Left lung (tissue), 10 donors: ENCODE measurements around the gene NAV3. TPM values are rescaled to one million over a fixed set of nuclear protein-coding genes. Genes with fewer than 3 reads are reported as not detected.
A peak's percentile ranks its signal among the peaks of the same experiment; 100 is the strongest.

Experiments used
- ATAC-seq: fragments of 200-7000 bp; cut with Tn5 transposase; one replicate; pipeline ENCODE4 v1.9.1; 2020; ENCODE audit warnings: moderate library complexity
- DNase-seq, 4 donors: peaks; one replicate each; pipeline ENCODE4 v3.0.0-alpha.2; 2013 to 2020
- H3K27ac ChIP-seq, 2 donors: fragments of 200-600 bp; sonication (generic) in 1 of 2; one replicate each; pipeline versions ENCODE4 v1.5.0 to v1.8.0; 2020 to 2021
- H3K27me3 ChIP-seq, 2 donors: fragments of 200-600 bp; sonication (generic) in 1 of 2; one replicate each; pipeline versions ENCODE4 v1.5.0 to v1.8.0; 2020 to 2021
- H3K36me3 ChIP-seq, 2 donors: fragments of 200-600 bp; sonication (generic) in 1 of 2; one replicate each; pipeline versions ENCODE4 v1.5.0 to v1.8.0; 2020 to 2021
- H3K4me1 ChIP-seq, 2 donors: fragments of 200-600 bp; one replicate each; pipeline ENCODE4 v1.8.0; 2021
- H3K4me3 ChIP-seq, 2 donors: fragments of 200-600 bp; sonication (generic) in 1 of 2; one replicate each; pipeline versions ENCODE4 v1.5.0 to v1.8.0; 2020 to 2021; ENCODE audit warnings: mild to moderate bottlenecking in 1 of 2
- H3K9me3 ChIP-seq, 2 donors: fragments of 200-600 bp; sonication (generic) in 1 of 2; one replicate each; pipeline versions ENCODE4 v1.5.0 to v1.8.0; 2020 to 2021
- CTCF ChIP-seq, 2 donors: fragments of 200-600 bp; sonication (generic) in 1 of 2; IDR thresholded peaks; one replicate each; pipeline versions ENCODE4 v1.5.0 to v1.8.0; 2021; ENCODE audit warnings: antibody characterized with exemption in 2 of 2
- intact Hi-C, 2 donors: fragments of 100-400 bp; cut with DNase I; formaldehyde crosslinking; loops; one replicate each; pipeline versions ENCODE4 v1.11.2 to v1.14.2; 2022
- polyA plus RNA-seq, 6 donors: library from polyadenylated mRNA; unstranded; fragments of 120-200 nt; gene quantifications; one replicate each; pipeline ENCODE4 v1.2.1, GENCODE V29; 2013; ENCODE audit not compliant: insufficient read length in 6 of 6
- total RNA-seq, 2 donors: library from RNA; stranded (reverse); fragmentation: NEBNext Ultra II Directional; extraction: Animal tissue kit (Norgen Biotek cat#: 25700); gene quantifications; one replicate each; pipeline ENCODE4 v1.2.1, GENCODE V29; 2021
- donor health status: DM: no; HTN: yes; CAD: no.
- donor health status: DM: no; HTN: no; CAD: no.

Gene NAV3
- total and polyA plus RNA-seq, 8 donors = 5.2 to 10.8 (median 6.8) TPM

- Histone ChIP-seq H3K27ac (peak overlapping the region in 1 of 2 donors; percentile 38), H3K36me3 (no peaks in the 10 kb centered on the region), H3K27me3 (no peaks in the 10 kb centered on the region), H3K4me1 (no peaks in the 10 kb centered on the region), H3K4me3 (peak overlapping the region in 1 of 2 donors; percentile 15), H3K9me3 (no peaks in the 10 kb centered on the region)
- DNase-seq = no peak
- no peak for TF ChIP-seq CTCF (IDR thresholded peaks at IDR 0.05)
- intact Hi-C loops = no loop called here
- peak; percentile 35 for ATAC-seq
Observed at GRCh38 chr12:78088391-78088832, 257.7 kb downstream of the NAV3 start.

- Histone ChIP-seq H3K4me3 (no peak overlapping the region), H3K9me3 (no peaks in the 10 kb centered on the region), H3K27ac (no peak overlapping the region), H3K4me1 (no peaks in the 10 kb centered on the region), H3K27me3 (no peaks in the 10 kb centered on the region), H3K36me3 (no peaks in the 10 kb centered on the region)
- DNase-seq (no peak), ATAC-seq (no peak)
- no peak for TF ChIP-seq CTCF (IDR thresholded peaks at IDR 0.05)
- intact Hi-C loops = no loop called here
Observed at GRCh38 chr12:78090266-78090665, 259.6 kb downstream of the NAV3 start.

GRCh38 chr12:78095623-78096022 lies 264.9 kb downstream of the NAV3 start:
- Histone ChIP-seq H3K4me1 (no peaks in the 10 kb centered on the region), H3K36me3 (no peaks in the 10 kb centered on the region), H3K9me3 (no peaks in the 10 kb centered on the region), H3K4me3 (no peak overlapping the region), H3K27ac (no peak overlapping the region), H3K27me3 (no peaks in the 10 kb centered on the region)
- intact Hi-C loops = no loop called here
- ATAC-seq (no peak), DNase-seq (no peak)
- no peak for TF ChIP-seq CTCF (IDR thresholded peaks at IDR 0.05)

- H3K27me3 ChIP-seq = no peaks in the 10 kb centered on the region
- no peak overlapping the region for H3K27ac ChIP-seq
- peak in 2 of 4 donors; percentile 55 to 78 for DNase-seq
- H3K36me3 ChIP-seq = no peaks in the 10 kb centered on the region
- intact Hi-C loops = no loop called here
- no peaks in the 10 kb centered on the region for H3K9me3 ChIP-seq
- TF ChIP-seq CTCF (IDR thresholded peaks at IDR 0.05) = no peak
- no peak for ATAC-seq
- no peaks in the 10 kb centered on the region for H3K4me1 ChIP-seq
- no peak overlapping the region for H3K4me3 ChIP-seq
Observed at GRCh38 chr12:78096909-78097597, 266.4 kb downstream of the NAV3 start.

GRCh38 chr12:78099806-78100205 lies 269.1 kb downstream of the NAV3 start:
- DNase-seq (no peak), ATAC-seq (no peak)
- Histone ChIP-seq H3K4me3 (no peak overlapping the region), H3K9me3 (no peaks in the 10 kb centered on the region), H3K36me3 (no peaks in the 10 kb centered on the region), H3K27ac (no peak overlapping the region), H3K27me3 (no peaks in the 10 kb centered on the region), H3K4me1 (no peaks in the 10 kb centered on the region)
- intact Hi-C loops = no loop called here
- no peak for TF ChIP-seq CTCF (IDR thresholded peaks at IDR 0.05)
